Pancreas (tissue), 10 donors: ENCODE results near the gene BACE1. TPM values are rescaled to one million over a fixed set of nuclear protein-coding genes. Genes with fewer than 3 reads are reported as not detected.
A peak's percentile ranks its signal among the peaks of the same experiment; 100 is the strongest.

Source experiments
- ATAC-seq, 4 donors: fragments of 200-7000 bp; cut with Tn5 transposase; one replicate each; pipeline versions ENCODE4 v1.8.0 to v1.9.1; 2020; ENCODE audit warnings: mild to moderate bottlenecking in 4 of 4, moderate library complexity in 4 of 4
- DNase-seq, 6 donors: peaks; one replicate each; pipeline ENCODE4 v3.0.0-alpha.2; 2020
- FAIRE-seq: peaks from 2 replicates; lab custom pipeline; 2012; peaks lifted over from hg19 to GRCh38; lab: Jason Lieb, UNC
- H3K27ac ChIP-seq, 4 donors: fragments of 200-600 bp; sonication (generic); 1 replicate in 3 of 4; 2 replicates in 1 of 4; pipeline versions ENCODE4 v1.5.0 to v1.8.0; 2020
- H3K27me3 ChIP-seq, 4 donors: fragments of 200-600 bp; one replicate each; pipeline ENCODE4 v1.8.0; 2021
- H3K36me3 ChIP-seq, 3 donors: fragments of 200-600 bp; sonication (generic) in 1 of 3; one replicate each; pipeline versions ENCODE4 v1.5.0 to v1.8.0; 2020 to 2021
- H3K4me1 ChIP-seq, 3 donors: fragments of 200-600 bp; one replicate each; pipeline ENCODE4 v1.8.0; 2021
- H3K4me3 ChIP-seq, 4 donors: fragments of 200-600 bp; sonication (generic) in 2 of 4; one replicate each; pipeline versions ENCODE4 v1.5.0 to v1.8.0; 2020 to 2021
- H3K9me3 ChIP-seq, 4 donors: fragments of 200-600 bp; one replicate each; pipeline ENCODE4 v1.8.0; 2021
- CTCF ChIP-seq, 4 donors: fragments of 200-600 bp; sonication (generic) in 3 of 4; IDR thresholded peaks; one replicate each; pipeline versions ENCODE4 v1.5.0 to v1.8.0; 2021; ENCODE audit warnings: antibody characterized with exemption in 4 of 4
- WGBS, 2 donors: extraction: QIAGEN DNeasy Blood & Tissue Kit; methylation state at CpG; one replicate each; pipeline ENCODE4 v1.1.7; 2013; 5-methylcytosine and 5-hydroxymethylcytosine counted together
- intact Hi-C, 3 donors: fragments of 100-400 bp; cut with DNase I; formaldehyde crosslinking; loops; one replicate each; pipeline versions ENCODE4 v1.11.1 to v1.14.2; 2022
- polyA plus RNA-seq, 2 donors: library from polyadenylated mRNA; stranded (reverse); fragments of 200-250 nt; gene quantifications; one replicate each; pipeline ENCODE4 v1.2.3, GENCODE V29; 2013
- total RNA-seq, 6 donors: library from RNA; stranded (reverse); fragmentation: NEBNext Ultra II Directional in 4 of 6; extraction: Animal tissue kit (Norgen Biotek cat#: 25700) in 4 of 6; gene quantifications; one replicate each; pipeline versions ENCODE4 v1.2.1 to v1.2.4, GENCODE V29; 2021 to 2023
- donor health status: healthy with polysubstance abuse.
- donor health status: DM: no; HTN: no; CAD: no; lungs with moderate emphysema.
- donor health status: DM: no; HTN: no; CAD: no.
- donor health status: control.
- donor health status: control.
- donor health status: Bipolar disorder and iron deficiency.
- donor health status: DM: yes; HTN: yes; CAD: no.
- donor health status: DM: no; HTN: no; CAD: no.
- donor health status: DM: no; HTN: no; CAD: no.
- donor health status: DM: yes; HTN: yes; CAD: no.

Gene BACE1
- total and polyA plus RNA-seq, 8 donors = 27.8 to 207 (median 103) TPM

GRCh38 chr11:117284053-117284452, 32.0 kb downstream of the BACE1 start:
- WGBS, 2 donors = 58 to 67% methylated on average over 2 of the region's 2 CpGs
- TF ChIP-seq CTCF (IDR thresholded peaks at IDR 0.05) = no peak
- ATAC-seq = no peak

DNA sequence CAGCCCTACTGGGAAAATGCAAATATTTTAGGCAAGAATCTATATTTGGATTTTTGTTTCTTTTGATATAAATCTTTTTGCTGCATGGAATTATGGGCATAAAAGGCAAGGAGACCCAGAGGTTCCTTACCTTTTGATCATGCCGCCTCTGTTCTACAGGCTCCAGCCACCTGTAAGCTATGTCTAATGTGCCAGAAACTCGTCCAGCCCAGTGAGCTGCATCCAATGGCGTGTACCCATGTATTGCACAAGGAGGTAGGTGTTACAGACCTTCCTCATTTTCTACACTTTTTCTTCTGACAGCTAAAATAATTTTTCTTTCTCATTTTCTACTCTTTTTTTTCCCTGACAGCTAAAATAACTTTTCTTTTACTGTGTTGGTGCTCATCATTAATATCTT, 33.1 kb downstream of the BACE1 start:
- ATAC-seq (peak; percentile 75 to 87 (median 82)), FAIRE-seq (no peak), DNase-seq (peak in 4 of 6 donors; percentile 54 to 69 (median 60))
- Histone ChIP-seq H3K36me3 (no peaks in the 10 kb centered on the region), H3K9me3 (no peaks in the 10 kb centered on the region), H3K4me1 (peaks cover 0 to 14% (median 9%) of the 10 kb centered on the region in 3 donors), H3K27me3 (no peaks in the 10 kb centered on the region), H3K4me3 (no peak overlapping the region), H3K27ac (peak overlapping the region in 1 of 4 donors; percentile 13)
- WGBS, 2 donors = 48 to 55% methylated on average over 3 of the region's 3 CpGs
- intact Hi-C loops = no loop called here
- no peak for TF ChIP-seq CTCF (IDR thresholded peaks at IDR 0.05)

More at GRCh38 chr11:117284053-117284452, 32.0 kb downstream of the BACE1 start:
- no peak for DNase-seq
- no peak overlapping the region for H3K4me3 ChIP-seq
- intact Hi-C loops = no loop called here
- H3K4me1 ChIP-seq = peaks cover 7 to 19% (median 9%) of the 10 kb centered on the region in 3 donors
- H3K9me3 ChIP-seq = no peaks in the 10 kb centered on the region
- no peak overlapping the region for H3K27ac ChIP-seq
- no peak for FAIRE-seq
- H3K36me3 ChIP-seq = peaks cover 0 to 2% (median under 1%) of the 10 kb centered on the region in 3 donors
- H3K27me3 ChIP-seq = no peaks in the 10 kb centered on the region

GRCh38 chr11:117281869-117282268, 34.2 kb downstream of the BACE1 start:
- no peaks in the 10 kb centered on the region for H3K27me3 ChIP-seq
- H3K27ac ChIP-seq = no peak overlapping the region
- DNase-seq = no peak

DNA sequence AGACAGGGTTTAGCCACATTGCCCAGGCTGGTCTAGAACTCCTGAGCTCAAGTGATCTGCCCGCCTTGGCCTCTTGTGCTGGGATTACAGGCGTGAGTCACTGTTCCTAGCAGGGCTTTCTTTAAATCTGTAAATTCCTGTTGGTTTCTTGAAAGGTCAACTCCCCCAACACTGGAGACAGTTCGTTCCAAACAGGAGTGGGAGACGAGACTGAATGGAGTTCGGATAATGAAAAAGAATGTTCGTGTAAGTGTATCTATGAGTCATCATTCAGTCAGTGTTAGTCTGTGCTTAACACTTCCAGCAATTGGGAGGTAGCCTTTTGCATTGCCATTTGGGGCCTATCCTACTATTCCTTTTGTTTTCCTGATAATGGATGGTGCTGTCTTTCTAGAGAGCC, 34.9 kb downstream of the BACE1 start:
- no peak overlapping the region for H3K4me3 ChIP-seq
- FAIRE-seq (no peak), ATAC-seq (peak in 2 of 4 donors; percentile 28 to 58), DNase-seq (no peak)
- no peaks in the 10 kb centered on the region for H3K36me3 ChIP-seq
- no peaks in the 10 kb centered on the region for H3K9me3 ChIP-seq
- TF ChIP-seq CTCF (IDR thresholded peaks at IDR 0.05) = no peak
- no peaks in the 10 kb centered on the region for H3K27me3 ChIP-seq
- intact Hi-C loops = no loop called here
- H3K4me1 ChIP-seq = peaks cover 0 to 9% (median 9%) of the 10 kb centered on the region in 3 donors
- 75 to 84% methylated on average over 6 of the region's 6 CpGs for WGBS, 2 donors
- H3K27ac ChIP-seq = no peak overlapping the region

More at GRCh38 chr11:117281869-117282268, 34.2 kb downstream of the BACE1 start:
- no peaks in the 10 kb centered on the region for H3K9me3 ChIP-seq
- no peak for ATAC-seq
- TF ChIP-seq CTCF (IDR thresholded peaks at IDR 0.05) = no peak
- FAIRE-seq = no peak
- H3K4me3 ChIP-seq = no peak overlapping the region
- intact Hi-C loops = no loop called here
- 93 to 94% methylated on average over 7 of the region's 7 CpGs for WGBS, 2 donors
- H3K4me1 ChIP-seq = peaks cover 0 to 9% (median 9%) of the 10 kb centered on the region in 3 donors
- no peaks in the 10 kb centered on the region for H3K36me3 ChIP-seq

- ATAC-seq = no peak
- DNase-seq = no peak
- no peak overlapping the region for H3K4me3 ChIP-seq
- no peak for FAIRE-seq
- no peak for TF ChIP-seq CTCF (IDR thresholded peaks at IDR 0.05)
- WGBS, 2 donors = 54 to 60% methylated on average over 4 of the region's 4 CpGs
- intact Hi-C loops = no loop called here
- no peaks in the 10 kb centered on the region for H3K27me3 ChIP-seq
- H3K4me1 ChIP-seq = peaks cover 0 to 4% (median 0%) of the 10 kb centered on the region in 3 donors
- no peak overlapping the region for H3K27ac ChIP-seq
- H3K9me3 ChIP-seq = no peaks in the 10 kb centered on the region
- H3K36me3 ChIP-seq = no peaks in the 10 kb centered on the region
These were observed 36.2 kb downstream of the BACE1 start for GRCh38 chr11:117279711-117280376.
